Spleen (tissue), 7 donors: ENCODE measurements around the gene SMG9.

ENCODE experiments used
- CTCF ChIP-seq, 11 experiments: fragments of 200-600 bp in 7 of 11; fragments of 450-650 bp in 4 of 11; sonication (generic) in 4 of 11; IDR thresholded peaks in 8 of 11; conservative IDR thresholded peaks in 3 of 11; 1 replicate in 7 of 11; 2 replicates in 4 of 11; pipeline versions ENCODE4 v1.4.0 to v1.8.0; 2016 to 2021; ENCODE audit warnings: antibody characterized with exemption in 11 of 11, inconsistent platforms in 4 of 11, mild to moderate bottlenecking in 1 of 11
- POLR2A ChIP-seq, 3 donors: fragments of 450-650 bp; IDR thresholded peaks; one replicate each; pipeline ENCODE4 v1.5.1; 2017; ENCODE audit warnings: antibody characterized with exemption in 3 of 3, mild to moderate bottlenecking in 1 of 3
- POLR2AphosphoS5 ChIP-seq, 3 donors: sonication (generic); formaldehyde crosslinking; IDR thresholded peaks; one replicate each; pipeline ENCODE4 v1.5.1; 2017; ENCODE audit warnings: antibody characterized with exemption in 3 of 3
- donor health status: DM: no; HTN: no; CAD: no; lungs with moderate emphysema.
- donor health status: DM: no; HTN: no; CAD: no.
- donor health status: DM: no; HTN: no; CAD: no.

- TF ChIP-seq CTCF (IDR thresholded peaks at IDR 0.05 in 8 of 11, conservative IDR thresholded peaks at IDR 0.05 in 3 of 11): no peak
- no peak for TF ChIP-seq POLR2AphosphoS5 (IDR thresholded peaks at IDR 0.05)
- TF ChIP-seq POLR2A (IDR thresholded peaks at IDR 0.05): no peak
Measured at GRCh38 chr19:43786665-43787064, 31.9 kb upstream of the SMG9 start.
